Ectodermal cell (in vitro differentiated cells): Measurements from ENCODE around the gene TSPAN32.

ENCODE experiments used
- H3K27ac ChIP-seq: 2 replicates; pipeline ENCODE4 v1.7.0; 2013; ENCODE audit warnings: mild to moderate bottlenecking, low read depth, low read length; ENCODE audit not compliant: insufficient read depth, poor library complexity, severe bottlenecking
- H3K27me3 ChIP-seq: 2 replicates; pipeline ENCODE4 v1.7.0; 2013; ENCODE audit warnings: mild to moderate bottlenecking, low read length; ENCODE audit not compliant: insufficient read depth, control insufficient read depth, poor library complexity, severe bottlenecking
- H3K36me3 ChIP-seq: one replicate; pipeline ENCODE4 v1.7.0; 2013; ENCODE audit warnings: low read length; ENCODE audit not compliant: control insufficient read depth, insufficient read depth
- H3K4me1 ChIP-seq: one replicate; pipeline ENCODE4 v1.7.0; 2013; ENCODE audit warnings: low read length; ENCODE audit not compliant: control insufficient read depth, insufficient read depth
- H3K4me3 ChIP-seq: 2 replicates; pipeline ENCODE4 v1.7.0; 2013; ENCODE audit warnings: low read depth, low read length, control low read depth; ENCODE audit not compliant: insufficient read depth
- H3K9me3 ChIP-seq: 2 replicates; pipeline ENCODE4 v1.7.0; 2013; ENCODE audit warnings: mild to moderate bottlenecking, low read length, moderate library complexity; ENCODE audit not compliant: control insufficient read depth
- WGBS, 2 experiments: methylation state at CpG; one replicate each; pipeline ENCODE4 v1.1.7; 2013; ENCODE audit warnings: missing lambda C conversion rate in 2 of 2; 5-methylcytosine and 5-hydroxymethylcytosine counted together

TSPAN32 gene

DNA sequence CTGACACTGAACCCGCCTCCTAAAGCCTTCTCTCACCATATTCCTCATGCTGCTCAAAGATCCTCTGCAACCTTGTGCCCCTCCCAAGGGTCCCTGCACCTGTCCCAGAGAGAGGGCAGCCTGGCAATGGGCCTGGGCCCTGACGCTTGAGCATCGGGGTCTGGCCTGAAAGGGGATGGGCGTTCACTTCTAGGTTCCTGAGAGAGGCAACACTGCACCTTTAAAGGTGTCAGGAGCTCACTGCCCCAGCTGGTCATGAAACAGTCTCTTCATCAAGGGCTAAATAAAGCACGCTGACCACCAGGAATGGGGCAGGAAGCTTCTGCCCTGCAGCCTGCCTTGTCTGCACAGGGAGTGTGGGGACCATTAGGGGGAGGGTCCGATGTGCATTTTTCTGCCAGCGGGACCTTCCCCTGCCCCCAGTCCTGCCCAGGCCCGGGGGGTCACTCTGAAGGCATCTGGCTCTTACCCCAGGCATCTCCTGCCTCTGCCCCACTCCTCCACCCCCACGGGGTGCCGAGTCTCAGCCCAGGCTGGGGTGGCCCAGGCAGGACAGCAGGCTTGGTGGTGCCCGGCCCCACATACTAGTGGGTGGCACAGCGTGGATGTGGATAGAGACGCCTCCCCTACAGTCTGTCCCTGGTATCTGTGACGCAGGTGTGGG, 3.5 kb upstream of the TSPAN32 start:
- no peaks in the 10 kb centered on the region for H3K4me1 ChIP-seq
- H3K4me3 ChIP-seq: no peak overlapping the region
- no peak overlapping the region for H3K27ac ChIP-seq
- H3K36me3 ChIP-seq: no peaks in the 10 kb centered on the region
- WGBS, 2 experiments: 89% methylated on average over 14 of the region's 14 CpGs
- H3K27me3 ChIP-seq: peaks cover 6% of the 10 kb centered on the region
- H3K9me3 ChIP-seq: no peaks in the 10 kb centered on the region

DNA sequence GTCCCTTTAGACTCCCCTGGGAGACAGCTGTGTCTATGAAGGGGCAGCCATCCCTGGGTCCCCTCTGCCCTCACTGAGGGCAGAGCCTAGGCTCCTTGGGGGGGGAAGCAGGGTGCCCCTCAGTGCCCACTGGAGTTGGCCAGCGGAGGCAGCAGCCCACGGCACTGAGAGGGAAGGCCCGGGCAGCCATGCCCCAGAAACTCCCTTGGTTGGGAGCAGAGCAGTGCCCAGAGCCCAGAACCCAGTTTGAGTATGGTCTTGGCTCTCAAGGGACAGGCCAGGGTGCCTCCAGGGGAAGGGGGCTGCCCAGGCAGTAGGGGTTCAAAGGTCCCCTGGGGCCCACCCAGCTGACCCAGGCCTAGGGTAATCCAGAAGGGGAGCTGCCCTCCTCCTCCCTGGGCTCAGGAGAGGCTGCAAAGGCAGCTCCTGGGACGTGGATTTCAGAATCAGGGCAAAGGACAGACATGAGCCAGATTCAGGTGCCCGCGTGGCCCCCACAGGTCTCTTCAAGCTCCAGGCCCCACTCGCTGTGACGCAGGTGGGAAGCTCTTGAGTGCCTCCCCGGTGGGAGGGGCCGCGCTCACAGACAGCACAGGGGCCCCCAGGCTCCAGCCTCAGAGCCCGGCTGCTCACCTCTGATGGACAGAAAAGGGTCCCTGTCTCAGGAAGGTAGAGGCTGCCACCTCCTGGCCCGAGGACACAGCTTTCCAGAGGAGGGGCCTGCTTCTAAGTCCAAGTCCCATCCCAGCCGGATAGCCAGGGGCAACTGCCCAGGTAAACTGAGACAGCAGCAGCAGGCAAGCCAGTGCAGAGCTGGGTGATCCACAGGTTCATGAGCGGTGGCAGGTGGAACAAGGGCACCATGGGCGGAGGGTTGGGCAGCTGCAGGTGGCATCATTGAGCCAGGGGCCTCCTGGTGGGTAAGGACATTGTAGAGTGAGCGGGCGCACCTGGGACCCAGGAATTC, 2.7 kb upstream of the TSPAN32 start:
- H3K4me1 ChIP-seq: peaks cover 3% of the 10 kb centered on the region
- no peaks in the 10 kb centered on the region for H3K36me3 ChIP-seq
- no peak overlapping the region for H3K27ac ChIP-seq
- H3K27me3 ChIP-seq: peaks cover 6% of the 10 kb centered on the region
- no peak overlapping the region for H3K4me3 ChIP-seq
- 66 to 69% methylated on average over 18 of the region's 18 CpGs for WGBS, 2 experiments
- H3K9me3 ChIP-seq: no peaks in the 10 kb centered on the region

DNA sequence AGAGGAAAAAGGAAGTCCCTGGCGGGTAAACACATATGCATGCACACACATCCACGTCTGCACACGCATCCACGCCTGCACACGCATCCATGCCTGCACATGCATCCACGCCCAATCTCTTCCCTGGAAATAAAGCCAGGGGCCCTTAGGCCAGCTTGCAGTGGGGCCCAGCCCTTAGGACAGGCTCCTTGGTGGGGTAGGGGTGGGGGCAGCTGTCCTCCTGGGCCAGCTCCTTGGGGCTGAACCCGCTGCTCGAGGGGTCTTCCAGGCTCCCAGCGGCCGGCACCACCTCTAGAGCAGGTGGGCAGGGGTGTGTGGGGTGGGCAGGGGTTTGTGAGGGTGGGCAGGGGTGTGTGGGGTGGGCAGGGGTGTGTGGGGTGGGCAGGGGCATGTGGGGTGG, 2.0 kb upstream of the TSPAN32 start:
- Histone ChIP-seq H3K4me1 (peaks cover 4% of the 10 kb centered on the region), H3K27me3 (peaks cover 3% of the 10 kb centered on the region), H3K4me3 (no peak overlapping the region), H3K36me3 (no peaks in the 10 kb centered on the region), H3K27ac (no peak overlapping the region), H3K9me3 (no peaks in the 10 kb centered on the region)
- WGBS, 2 experiments: 84 to 88% methylated on average over 6 to 10 of the region's 10 CpGs

DNA sequence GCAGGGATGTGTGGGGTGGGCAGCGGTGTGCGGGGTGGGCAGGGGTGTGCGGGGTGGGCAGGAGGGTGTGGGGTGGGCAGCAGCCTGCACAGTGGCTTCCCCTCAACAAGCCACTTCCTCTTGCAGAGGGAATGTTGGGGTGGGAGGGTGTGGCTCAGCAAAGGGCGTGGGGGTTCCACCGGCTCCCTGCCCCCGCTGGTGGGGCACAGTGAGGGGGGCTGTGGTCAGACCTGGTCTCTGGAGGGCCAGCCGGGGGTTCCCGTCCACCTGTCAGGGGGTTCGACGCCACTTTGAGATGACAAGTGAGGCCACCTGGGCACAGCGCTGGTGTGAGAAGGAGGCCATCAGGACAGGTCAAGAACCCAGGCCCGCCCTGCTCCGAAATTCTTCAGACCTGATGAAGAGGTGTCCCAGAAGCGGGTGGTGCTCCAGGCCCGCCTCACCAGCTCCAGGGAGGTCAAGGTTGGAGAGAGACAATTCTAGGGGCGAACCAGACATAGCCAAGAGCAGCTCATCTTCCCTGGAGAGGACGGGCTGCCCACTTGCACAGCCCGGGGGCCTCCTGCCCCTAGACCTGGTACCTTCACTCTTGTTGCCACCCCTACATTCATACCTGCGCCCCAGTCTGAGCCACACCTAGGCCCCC, 1.4 kb upstream of the TSPAN32 start:
- peaks cover 4% of the 10 kb centered on the region for H3K4me1 ChIP-seq
- H3K4me3 ChIP-seq: no peak overlapping the region
- H3K27me3 ChIP-seq: peaks cover 3% of the 10 kb centered on the region
- H3K9me3 ChIP-seq: no peaks in the 10 kb centered on the region
- no peak overlapping the region for H3K27ac ChIP-seq
- no peaks in the 10 kb centered on the region for H3K36me3 ChIP-seq
- WGBS, 2 experiments: 91 to 94% methylated on average over 19 of the region's 19 CpGs

DNA sequence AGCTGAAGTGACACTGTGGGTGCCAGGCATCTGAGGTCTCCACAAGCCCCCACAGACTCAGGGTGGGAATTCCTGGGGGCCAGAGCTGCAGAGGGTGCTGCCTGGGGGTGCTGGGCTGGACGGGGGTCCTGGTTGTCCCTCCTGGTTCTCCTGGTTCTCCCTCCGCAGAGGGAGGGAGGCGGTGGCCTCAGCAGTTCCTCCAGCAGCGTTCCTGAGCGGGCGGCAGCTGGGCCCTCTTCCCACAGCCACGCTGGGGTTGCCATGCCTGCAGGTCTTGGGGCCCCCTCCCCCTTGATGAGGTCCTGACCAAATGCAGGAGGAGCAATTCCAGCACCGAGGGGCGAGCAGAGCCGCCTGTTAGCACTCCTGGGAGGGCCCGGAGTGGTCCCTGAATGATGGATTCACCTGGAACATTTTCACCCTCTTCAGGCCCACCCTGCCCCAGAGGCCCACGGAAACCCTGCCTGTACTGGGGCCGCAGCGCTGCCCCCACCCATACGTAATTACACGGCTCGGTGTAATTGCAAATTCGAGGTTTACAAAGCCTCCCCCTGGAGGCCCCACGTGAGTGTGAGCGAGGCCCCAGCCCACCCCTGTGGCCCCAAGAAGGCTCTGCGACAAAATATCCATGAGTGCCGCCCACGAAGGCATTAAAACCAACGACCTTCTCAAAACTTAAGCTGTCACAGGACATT, 730 bp upstream of the TSPAN32 start:
- no peaks in the 10 kb centered on the region for H3K9me3 ChIP-seq
- no peak overlapping the region for H3K27ac ChIP-seq
- H3K36me3 ChIP-seq: no peaks in the 10 kb centered on the region
- H3K4me1 ChIP-seq: peaks cover 4% of the 10 kb centered on the region
- WGBS, 2 experiments: 83 to 84% methylated on average over 24 of the region's 24 CpGs
- H3K27me3 ChIP-seq: peaks cover 3% of the 10 kb centered on the region
- H3K4me3 ChIP-seq: no peak overlapping the region

DNA sequence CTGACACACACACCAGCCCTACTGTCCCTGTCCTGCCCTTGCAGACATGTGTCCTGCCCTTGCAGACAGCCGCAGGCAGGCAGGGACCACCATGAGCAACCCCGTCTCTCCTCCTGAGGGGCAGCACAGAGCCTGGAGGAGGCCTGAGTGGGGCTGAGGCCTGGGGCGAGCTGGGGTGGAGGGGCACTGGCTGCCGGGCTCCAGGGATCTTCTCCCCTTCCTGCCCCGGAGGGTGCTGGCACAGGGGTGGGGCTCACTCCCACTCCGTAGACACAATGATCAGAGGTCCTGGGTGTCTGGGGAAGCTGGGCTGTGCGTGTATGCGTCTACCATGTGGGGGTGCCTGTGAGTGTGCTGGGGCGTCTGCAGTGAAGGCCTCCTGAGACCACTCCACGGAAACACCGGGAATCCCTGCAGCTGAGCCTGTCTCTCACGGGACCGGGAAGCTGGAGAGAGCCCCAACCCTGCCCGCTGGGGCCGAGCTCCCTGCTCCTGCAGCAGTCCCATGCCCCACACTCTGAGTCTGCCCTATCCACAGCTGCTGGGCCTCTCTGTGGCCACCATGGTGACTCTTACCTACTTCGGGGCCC, 588 bp downstream of the TSPAN32 start:
- H3K4me3 ChIP-seq: no peak overlapping the region
- no peaks in the 10 kb centered on the region for H3K36me3 ChIP-seq
- H3K27me3 ChIP-seq: no peaks in the 10 kb centered on the region
- H3K27ac ChIP-seq: no peak overlapping the region
- 87 to 93% methylated on average over 16 of the region's 16 CpGs for WGBS, 2 experiments
- peaks cover 8% of the 10 kb centered on the region for H3K4me1 ChIP-seq
- no peaks in the 10 kb centered on the region for H3K9me3 ChIP-seq

DNA sequence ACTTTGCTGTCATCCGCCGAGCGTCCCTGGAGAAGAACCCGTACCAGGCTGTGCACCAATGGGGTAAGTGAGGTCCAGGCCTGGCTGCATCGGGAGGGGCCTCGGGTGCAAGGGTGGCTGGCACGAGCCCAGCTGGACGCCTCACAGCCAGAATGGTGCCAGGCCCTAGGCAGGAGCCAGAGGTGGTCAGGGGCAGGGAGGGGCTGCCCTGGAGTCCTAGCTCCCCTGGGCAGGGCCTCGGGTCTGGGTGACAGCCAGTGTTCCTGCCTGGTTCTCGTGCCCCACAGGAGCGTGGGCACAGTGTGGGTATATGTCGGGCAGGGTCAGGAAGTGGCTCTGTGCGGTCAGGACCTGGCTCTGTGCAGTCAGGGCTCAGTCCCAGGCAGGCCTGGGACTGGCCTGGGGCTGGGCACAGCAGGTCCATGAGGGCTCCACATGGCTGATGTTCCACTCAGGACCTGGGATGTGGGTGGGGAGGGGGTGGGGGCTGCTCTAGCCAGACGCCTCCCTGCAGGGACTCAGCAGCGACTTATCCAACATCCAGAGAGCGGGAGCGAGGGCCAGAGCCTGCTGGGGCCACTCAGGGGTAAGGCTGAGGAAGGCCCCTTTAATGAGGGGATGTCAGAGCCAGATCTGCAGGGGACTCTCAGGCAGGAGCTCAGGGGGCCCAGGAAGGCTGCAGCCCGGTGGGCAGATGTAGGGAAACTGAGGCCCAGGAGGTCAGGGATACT, 1.2 kb downstream of the TSPAN32 start:
- no peak overlapping the region for H3K4me3 ChIP-seq
- no peaks in the 10 kb centered on the region for H3K9me3 ChIP-seq
- H3K36me3 ChIP-seq: no peaks in the 10 kb centered on the region
- no peak overlapping the region for H3K27ac ChIP-seq
- H3K27me3 ChIP-seq: no peaks in the 10 kb centered on the region
- WGBS, 2 experiments: 90 to 93% methylated on average over 18 of the region's 18 CpGs
- H3K4me1 ChIP-seq: peaks cover 8% of the 10 kb centered on the region

DNA sequence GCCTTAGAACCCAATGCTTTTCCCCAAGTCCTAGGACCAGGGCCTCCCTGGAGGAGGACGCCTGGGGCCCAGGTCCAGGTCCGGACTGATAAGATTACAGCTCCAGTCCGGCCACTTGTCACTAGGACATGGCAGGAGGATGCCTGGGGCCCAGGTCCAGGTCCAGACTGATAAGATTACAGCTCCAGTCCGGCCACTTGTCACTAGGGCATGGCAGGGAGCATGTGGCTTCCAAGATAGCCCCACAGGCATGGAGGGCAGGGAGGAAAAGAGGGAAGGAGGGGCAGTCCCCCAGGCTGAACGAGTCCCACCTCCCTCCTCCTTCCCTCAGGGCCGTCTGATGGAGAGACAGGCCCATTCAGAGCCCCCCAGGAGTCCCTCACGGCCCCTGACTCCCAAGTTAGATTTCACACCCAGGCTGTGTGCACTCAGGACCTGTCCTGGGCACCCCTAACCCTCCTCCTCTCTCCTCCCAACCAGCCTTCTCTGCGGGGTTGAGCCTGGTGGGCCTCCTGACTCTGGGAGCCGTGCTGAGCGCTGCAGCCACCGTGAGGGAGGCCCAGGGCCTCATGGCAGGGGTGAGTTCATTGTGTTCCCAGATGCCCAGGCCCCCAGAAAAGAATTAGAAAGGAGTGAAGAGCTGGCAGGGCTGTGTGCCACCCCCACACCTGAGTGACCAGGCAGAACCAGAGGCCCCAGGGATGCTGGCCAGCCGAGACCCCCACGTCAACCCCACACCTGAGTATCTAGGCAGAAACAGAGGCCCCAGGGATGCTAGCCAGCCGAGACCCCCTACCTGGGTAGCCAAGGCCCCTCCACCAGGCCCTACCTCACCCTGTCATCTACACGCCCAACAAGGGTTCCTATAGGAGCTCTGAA, 2.1 kb downstream of the TSPAN32 start:
- no peaks in the 10 kb centered on the region for H3K36me3 ChIP-seq
- no peaks in the 10 kb centered on the region for H3K27me3 ChIP-seq
- no peaks in the 10 kb centered on the region for H3K9me3 ChIP-seq
- H3K4me3 ChIP-seq: no peak overlapping the region
- WGBS, 2 experiments: 79 to 80% methylated on average over 15 of the region's 15 CpGs
- H3K4me1 ChIP-seq: peaks cover 8% of the 10 kb centered on the region
- no peak overlapping the region for H3K27ac ChIP-seq
